ENCODE data around the gene TNFRSF17. TPM values are rescaled to one million over a fixed set of nuclear protein-coding genes. Genes with fewer than 3 reads are reported as not detected.

TNFRSF17 gene
- total RNA-seq, 1 donor from 2014 or later, result not detected

Other genes starting within 250 kb of the TNFRSF17 start
- 18.4 TPM for gene TXNDC11, start 222.4 kb upstream of the TNFRSF17 start, total RNA-seq (ENCODE audit: unreplicated experiment)
- gene ZC3H7A, start 168.0 kb upstream of the TNFRSF17 start, total RNA-seq (ENCODE audit: unreplicated experiment), result 87.7 TPM
- 71.2 TPM for gene RSL1D1, start 113.7 kb upstream of the TNFRSF17 start, total RNA-seq (ENCODE audit: unreplicated experiment)
- 117 TPM for gene GSPT1, start 49.3 kb upstream of the TNFRSF17 start, total RNA-seq (ENCODE audit: unreplicated experiment)
- 14.4 TPM for gene NPIPB2, start 23.2 kb upstream of the TNFRSF17 start, total RNA-seq (ENCODE audit: unreplicated experiment)
- gene SNX29, start 11.5 kb downstream of the TNFRSF17 start, total RNA-seq (ENCODE audit: unreplicated experiment), result 59.3 TPM

Data from glutamatergic neuron (in vitro differentiated cells).